Measurements from ENCODE around the gene SLC6A13.
"Not testable (repeated sequence)": the region's sequence is repeated elsewhere in the genome, so short reads cannot be mapped to it uniquely, and the experiment has no call there.

Gene SLC6A13

DNA sequence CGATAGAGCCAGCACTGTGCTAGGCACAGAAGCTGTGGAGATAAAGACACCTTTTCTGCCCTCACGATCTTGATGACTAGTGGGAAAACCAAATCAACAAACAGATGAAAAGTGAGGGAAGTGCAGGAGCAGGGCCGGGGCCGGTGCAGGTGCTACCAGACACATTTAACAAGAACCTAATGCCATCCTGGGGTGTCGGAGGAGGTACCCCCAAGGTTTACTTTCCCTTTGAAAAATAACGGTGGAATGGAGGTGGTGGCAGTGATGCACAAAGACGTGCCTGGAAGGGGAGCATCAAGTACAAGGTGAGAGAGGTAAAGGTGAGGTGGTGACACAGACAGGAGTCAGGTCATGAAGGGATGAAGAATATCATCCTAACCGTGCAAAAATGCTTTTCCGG, 22.1 kb downstream of the SLC6A13 start:
- TF ChIP-seq, protein P1, sequence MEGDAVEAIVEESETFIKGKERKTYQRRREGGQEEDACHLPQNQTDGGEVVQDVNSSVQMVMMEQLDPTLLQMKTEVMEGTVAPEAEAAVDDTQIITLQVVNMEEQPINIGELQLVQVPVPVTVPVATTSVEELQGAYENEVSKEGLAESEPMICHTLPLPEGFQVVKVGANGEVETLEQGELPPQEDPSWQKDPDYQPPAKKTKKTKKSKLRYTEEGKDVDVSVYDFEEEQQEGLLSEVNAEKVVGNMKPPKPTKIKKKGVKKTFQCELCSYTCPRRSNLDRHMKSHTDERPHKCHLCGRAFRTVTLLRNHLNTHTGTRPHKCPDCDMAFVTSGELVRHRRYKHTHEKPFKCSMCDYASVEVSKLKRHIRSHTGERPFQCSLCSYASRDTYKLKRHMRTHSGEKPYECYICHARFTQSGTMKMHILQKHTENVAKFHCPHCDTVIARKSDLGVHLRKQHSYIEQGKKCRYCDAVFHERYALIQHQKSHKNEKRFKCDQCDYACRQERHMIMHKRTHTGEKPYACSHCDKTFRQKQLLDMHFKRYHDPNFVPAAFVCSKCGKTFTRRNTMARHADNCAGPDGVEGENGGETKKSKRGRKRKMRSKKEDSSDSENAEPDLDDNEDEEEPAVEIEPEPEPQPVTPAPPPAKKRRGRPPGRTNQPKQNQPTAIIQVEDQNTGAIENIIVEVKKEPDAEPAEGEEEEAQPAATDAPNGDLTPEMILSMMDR (IDR thresholded peaks at IDR 0.05; ENCODE audit: insufficient read depth, missing control alignments) = no peak
- FAIRE-seq = no peak
- no peak for DNase-seq (ENCODE audit: insufficient read length, low spot score)

DNA sequence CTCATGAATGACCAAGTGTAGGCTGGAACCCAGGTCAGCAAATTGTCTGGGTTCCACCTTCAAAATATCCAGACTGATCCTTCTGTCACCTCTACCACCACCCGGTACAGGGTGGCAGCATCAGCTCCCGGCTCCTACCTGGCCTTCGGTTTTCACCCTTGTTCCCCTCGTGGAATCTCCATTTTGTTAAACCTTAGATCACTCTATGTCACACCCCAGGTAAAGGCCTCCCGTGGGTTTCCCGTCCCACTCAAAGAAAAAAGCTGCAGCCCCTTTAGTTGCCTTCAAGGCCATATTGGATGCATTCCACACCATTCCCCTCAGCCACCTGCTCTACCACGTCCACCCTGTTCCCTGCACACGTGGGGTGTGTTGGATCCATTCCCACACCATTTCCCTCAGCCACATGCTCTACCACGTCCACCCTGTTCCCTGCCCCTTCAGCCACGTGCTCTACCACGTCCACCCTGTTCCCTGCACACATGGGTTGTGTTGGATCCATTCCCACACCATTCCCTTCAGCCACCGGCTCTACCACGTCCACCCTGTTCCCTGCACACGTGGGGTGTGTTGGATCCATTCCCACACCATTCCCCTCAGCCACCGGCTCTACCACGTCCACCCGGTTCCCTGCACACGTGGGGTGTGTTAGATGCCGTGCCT, 23.8 kb downstream of the SLC6A13 start:
- no peak for FAIRE-seq

DNA sequence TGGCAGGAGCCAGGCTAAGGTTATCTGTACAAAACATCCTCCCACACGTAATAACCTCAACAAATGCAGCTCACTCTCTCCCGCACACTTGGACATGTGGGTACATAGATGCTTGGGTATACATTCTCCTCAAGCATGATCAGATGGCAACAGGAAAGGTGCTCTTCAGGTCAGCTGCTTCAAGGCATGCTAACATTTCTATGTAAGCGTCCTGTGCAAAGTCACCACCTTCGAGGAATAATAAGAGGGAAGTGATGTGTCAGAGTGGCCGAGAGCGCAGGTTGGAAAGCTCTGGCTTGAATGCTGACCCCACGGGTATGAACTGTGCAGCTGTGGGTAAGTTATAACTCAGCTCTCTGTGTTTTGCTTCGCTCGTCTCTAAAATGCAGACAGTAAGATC, 24.5 kb downstream of the SLC6A13 start:
- no peak for DNase-seq (ENCODE audit: insufficient read length, low spot score)
- no peak for FAIRE-seq
- TF ChIP-seq, protein P1 (IDR thresholded peaks at IDR 0.05; ENCODE audit: insufficient read depth, missing control alignments) = no peak

More for the DNA sequence above, 23.8 kb downstream of the SLC6A13 start:
- no peak for DNase-seq (ENCODE audit: insufficient read length, low spot score)
- TF ChIP-seq, protein P1 (IDR thresholded peaks at IDR 0.05; ENCODE audit: insufficient read depth, missing control alignments) = no peak

DNA sequence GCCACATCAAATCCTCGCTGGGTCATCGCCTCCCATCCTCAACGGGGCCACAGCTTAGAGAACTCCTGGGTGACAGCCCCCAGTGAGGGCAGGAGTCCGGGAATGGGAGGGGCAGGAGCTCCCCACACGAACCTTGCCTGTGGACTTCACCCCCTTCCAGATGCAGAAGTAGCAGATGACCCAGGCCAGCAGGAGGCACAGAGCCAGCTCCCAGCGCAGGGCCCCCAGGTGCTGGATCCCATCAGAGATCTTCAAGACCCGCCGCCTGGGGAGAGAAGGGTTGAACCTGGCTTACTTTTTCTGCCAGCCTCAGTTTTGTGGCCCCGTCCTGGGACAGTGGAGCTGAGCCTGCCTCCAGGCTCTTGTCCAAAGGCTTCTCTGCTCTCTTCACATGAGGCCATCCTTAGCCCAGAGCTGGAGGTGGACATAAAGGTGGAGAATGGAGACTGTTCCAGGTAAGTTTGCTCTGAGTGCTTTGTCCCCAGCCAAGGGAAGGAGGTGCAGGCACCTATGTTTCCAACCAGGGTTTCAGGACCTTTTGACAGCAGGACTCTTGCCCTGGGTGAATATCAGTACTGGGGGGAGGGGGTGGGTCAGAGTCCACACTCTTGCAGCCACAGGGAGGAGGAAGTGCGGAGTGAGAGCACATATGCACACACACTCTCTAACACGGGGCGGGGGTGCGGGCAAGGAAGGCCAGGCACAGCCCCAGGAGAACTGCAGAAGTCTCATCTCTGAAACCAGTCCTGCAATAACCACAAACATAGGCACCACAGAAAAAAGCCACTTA, 25.4 kb downstream of the SLC6A13 start:
- TF ChIP-seq, protein P1 (IDR thresholded peaks at IDR 0.05; ENCODE audit: insufficient read depth, missing control alignments) = no peak
- FAIRE-seq (no peak), DNase-seq (ENCODE audit: insufficient read length, low spot score) (no peak)

DNA sequence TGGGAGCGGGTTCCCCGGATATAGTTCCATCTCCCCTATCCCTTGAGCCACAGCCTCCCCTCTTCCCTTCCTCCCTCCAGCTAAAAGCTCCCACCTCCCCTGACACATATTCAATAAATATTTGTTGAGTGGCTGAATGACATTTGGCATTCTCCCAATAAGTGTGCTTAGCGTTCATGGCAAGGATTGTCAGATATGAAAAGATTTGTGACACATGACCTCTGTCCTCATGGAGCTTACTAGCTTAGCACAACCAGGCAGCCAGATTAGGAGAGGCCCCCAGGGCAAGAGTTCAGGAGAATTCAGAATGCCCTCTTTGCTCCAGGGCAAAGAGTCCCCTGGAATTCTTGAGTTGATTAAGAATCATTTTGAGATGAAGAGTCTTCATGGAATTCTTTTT, 26.2 kb downstream of the SLC6A13 start:
- TF ChIP-seq, protein P1 (IDR thresholded peaks at IDR 0.05; ENCODE audit: insufficient read depth, missing control alignments) = no peak
- no peak for FAIRE-seq

DNA sequence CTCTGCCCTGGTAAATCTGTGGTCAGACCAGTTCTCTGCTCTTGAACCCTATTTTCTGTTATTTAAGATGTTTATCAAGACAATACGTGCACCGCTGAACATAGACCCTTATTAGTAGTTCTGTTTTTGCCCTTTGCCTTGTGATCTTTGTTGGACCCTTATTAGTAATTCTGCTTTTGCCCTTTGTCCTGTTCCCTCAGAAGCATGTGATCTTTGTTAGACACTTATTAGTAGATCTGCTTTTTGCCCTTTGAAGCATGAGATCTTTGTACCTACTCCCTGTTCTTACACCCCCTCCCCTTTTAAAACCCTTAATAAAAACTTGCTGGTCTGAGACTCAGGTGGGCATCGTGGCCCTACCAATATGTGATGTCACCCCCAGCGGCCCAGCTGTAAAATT, 26.7 kb downstream of the SLC6A13 start:
- FAIRE-seq; DNase-seq (ENCODE audit: insufficient read length, low spot score): not testable (repeated sequence)

More for the DNA sequence above, 26.2 kb downstream of the SLC6A13 start:
- DNase-seq (ENCODE audit: insufficient read length, low spot score) = no peak

DNA sequence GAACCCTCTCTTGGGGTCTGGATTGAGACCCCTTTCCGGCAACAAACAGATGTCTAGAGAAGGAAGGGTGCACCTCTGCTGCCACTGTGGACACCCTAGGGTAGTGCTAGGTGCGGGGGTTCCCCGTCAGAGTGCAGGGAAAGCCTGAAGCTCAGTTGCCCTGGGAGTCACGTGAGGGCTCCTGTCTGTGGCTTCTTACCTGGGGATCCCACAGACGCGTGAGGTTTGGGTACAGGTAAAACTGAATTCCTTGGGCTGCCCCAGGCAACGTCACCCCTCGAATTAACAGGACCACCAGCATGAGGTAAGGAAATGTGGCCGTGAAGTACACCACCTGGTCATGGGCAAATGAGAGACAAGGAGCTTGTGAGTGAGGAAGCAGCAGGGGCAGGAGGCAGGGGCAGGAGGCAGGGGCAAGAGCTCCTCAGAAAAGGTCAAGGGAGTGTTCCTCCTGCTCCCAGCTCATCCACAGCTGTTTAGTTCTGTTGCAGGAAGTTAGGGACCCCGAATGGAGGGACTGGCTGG, 27.7 kb downstream of the SLC6A13 start:
- FAIRE-seq (no peak), DNase-seq (ENCODE audit: insufficient read length, low spot score) (no peak)
- TF ChIP-seq, protein P1 (IDR thresholded peaks at IDR 0.05; ENCODE audit: insufficient read depth, missing control alignments) = no peak
